Kasumi-1 (cell line): Measurements from ENCODE around the gene TEX19.

ENCODE experiments used
- DNase-seq, 2 experiments: peaks; one replicate each; lab custom pipeline; 2025; lab: John Stamatoyannopoulos, UW

The TEX19 gene

GRCh38 chr17:82390860-82391435, 31.9 kb downstream of the TEX19 start:
- DNase-seq, result no peak

- DNase-seq, result no peak
These were observed 32.5 kb downstream of the TEX19 start for GRCh38 chr17:82391496-82392066.

GRCh38 chr17:82392209-82392920, 33.3 kb downstream of the TEX19 start:
- DNase-seq, result no peak

GRCh38 chr17:82392941-82393340, 33.9 kb downstream of the TEX19 start:
- DNase-seq, result no peak

- no peak for DNase-seq
These were observed 35.2 kb downstream of the TEX19 start for GRCh38 chr17:82394278-82394677.

GRCh38 chr17:82396601-82397435, 37.8 kb downstream of the TEX19 start:
- DNase-seq, result no peak

GRCh38 chr17:82397449-82398335, 38.6 kb downstream of the TEX19 start:
- no peak for DNase-seq

- peak; percentile 76 to 84 for DNase-seq
These were observed 40.0 kb downstream of the TEX19 start for GRCh38 chr17:82399041-82399441.

- peak in 1 of 2 experiments; percentile 23 for DNase-seq
These were observed 40.6 kb downstream of the TEX19 start for GRCh38 chr17:82399601-82400101.

GRCh38 chr17:82400206-82400605, 41.2 kb downstream of the TEX19 start:
- peak; percentile 94 for DNase-seq

- peak; percentile 87 to 92 for DNase-seq
These were observed 41.8 kb downstream of the TEX19 start for GRCh38 chr17:82400830-82401229.

- no peak for DNase-seq
These were observed 43.8 kb downstream of the TEX19 start for GRCh38 chr17:82402865-82403264.

GRCh38 chr17:82403662-82404660, 44.9 kb downstream of the TEX19 start:
- DNase-seq, result no peak

GRCh38 chr17:82405051-82405450, 46.0 kb downstream of the TEX19 start:
- DNase-seq, result no peak

GRCh38 chr17:82406131-82406671, 47.2 kb downstream of the TEX19 start:
- no peak for DNase-seq

GRCh38 chr17:82407255-82407654, 48.2 kb downstream of the TEX19 start:
- no peak for DNase-seq

GRCh38 chr17:82408288-82408937, 49.4 kb downstream of the TEX19 start:
- DNase-seq, result no peak

GRCh38 chr17:82408938-82409318, 49.9 kb downstream of the TEX19 start:
- no peak for DNase-seq

- DNase-seq, result no peak
These were observed 51.1 kb downstream of the TEX19 start for GRCh38 chr17:82410014-82410716.
